Testis (tissue), 2 donors: ENCODE results near the gene PKN3.

Experiments
- CTCF ChIP-seq, 3 experiments: fragments of 450-650 bp in 2 of 3; fragments of 200-600 bp in 1 of 3; sonication (generic) in 1 of 3; IDR thresholded peaks; one replicate each; pipeline ENCODE4 v1.5.1; 2016 to 2019; ENCODE audit warnings: antibody characterized with exemption in 3 of 3, mild to moderate bottlenecking in 2 of 3, moderate library complexity in 1 of 3
- POLR2A ChIP-seq: fragments of 450-650 bp; IDR thresholded peaks from one replicate; pipeline ENCODE4 v1.6.1; 2017; ENCODE audit warnings: antibody characterized with exemption, mild to moderate bottlenecking, moderate library complexity

DNA sequence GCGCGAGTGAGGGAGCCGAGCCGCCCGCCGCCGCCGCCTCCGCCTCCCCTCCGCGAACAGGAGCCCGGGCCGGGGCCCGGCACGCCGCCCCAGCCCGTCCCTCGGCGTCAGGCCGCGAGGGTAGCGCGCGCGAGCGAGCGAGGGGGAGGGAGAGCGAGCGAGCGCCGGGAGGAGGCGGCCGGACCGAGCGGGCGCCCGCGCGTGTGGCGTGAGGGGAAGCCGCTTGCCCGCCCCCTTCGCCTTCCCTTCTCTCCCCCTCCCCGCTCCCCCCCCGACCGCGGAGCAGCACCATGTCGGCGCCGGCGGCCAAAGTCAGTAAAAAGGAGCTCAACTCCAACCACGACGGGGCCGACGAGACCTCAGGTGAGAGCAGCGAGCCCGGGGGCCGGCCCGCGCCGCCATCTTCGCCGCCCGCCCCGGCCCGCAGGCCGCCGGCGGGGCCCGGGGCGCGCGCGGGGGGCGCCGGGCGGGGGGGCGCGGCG is 13.0 kb upstream of the PKN3 start:
- no peak for TF ChIP-seq CTCF (IDR thresholded peaks at IDR 0.05)
- TF ChIP-seq POLR2A, result no peak
